AG04450 (cell line): ENCODE measurements around the gene ZBTB5. TPM values are rescaled to one million over a fixed set of nuclear protein-coding genes. Genes with fewer than 3 reads are reported as not detected.

Source experiments
- CTCF ChIA-PET: fragments of 300-600, 350-600 bp; formaldehyde crosslinking; extraction: SDS; loops from one replicate; lab custom pipeline; 2022; ENCODE audit warnings: antibody characterized with exemption, inconsistent platforms; lab: Charles Lee
- POLR2A ChIA-PET: fragments of 350-600 bp; formaldehyde crosslinking; extraction: SDS; loops from one replicate; lab custom pipeline; 2021; ENCODE audit warnings: antibody characterized with exemption, inconsistent platforms; lab: Yijun Ruan, JAX
- DNase-seq: peaks from one replicate; pipeline ENCODE4 v3.0.0-alpha.2; 2011; ENCODE audit warnings: low read depth, low spot score
- H3K27ac ChIP-seq: one replicate; pipeline ENCODE4 v1.5.1; 2012; ENCODE audit warnings: low read depth, low read length, control low read depth
- H3K27me3 ChIP-seq: one replicate; pipeline ENCODE4 v1.6.0; 2012; ENCODE audit warnings: low read length; ENCODE audit not compliant: control insufficient read depth, insufficient read depth
- H3K4me3 ChIP-seq: 2 replicates; pipeline ENCODE4 v1.5.1; 2011; ENCODE audit warnings: mild to moderate bottlenecking, low read depth, low read length, control low read depth
- H3K9me3 ChIP-seq: 2 replicates; pipeline ENCODE4 v1.5.1; 2012; ENCODE audit warnings: low read length; ENCODE audit not compliant: control insufficient read depth, insufficient read depth
- CTCF ChIP-seq: IDR thresholded peaks from 2 replicates; pipeline ENCODE4 v1.5.1; 2011; ENCODE audit warnings: low read depth, low read length, control low read depth, inconsistent platforms
- polyA plus RNA-seq: library from polyadenylated mRNA; depleted of rRNA; stranded (reverse); fragments of >200 nt; gene quantifications from 2 replicates; pipeline ENCODE4 v1.2.3, GENCODE V29; 2011

ZBTB5 gene
- polyA plus RNA-seq, 1 experiment, result 10.9 TPM

DNA sequence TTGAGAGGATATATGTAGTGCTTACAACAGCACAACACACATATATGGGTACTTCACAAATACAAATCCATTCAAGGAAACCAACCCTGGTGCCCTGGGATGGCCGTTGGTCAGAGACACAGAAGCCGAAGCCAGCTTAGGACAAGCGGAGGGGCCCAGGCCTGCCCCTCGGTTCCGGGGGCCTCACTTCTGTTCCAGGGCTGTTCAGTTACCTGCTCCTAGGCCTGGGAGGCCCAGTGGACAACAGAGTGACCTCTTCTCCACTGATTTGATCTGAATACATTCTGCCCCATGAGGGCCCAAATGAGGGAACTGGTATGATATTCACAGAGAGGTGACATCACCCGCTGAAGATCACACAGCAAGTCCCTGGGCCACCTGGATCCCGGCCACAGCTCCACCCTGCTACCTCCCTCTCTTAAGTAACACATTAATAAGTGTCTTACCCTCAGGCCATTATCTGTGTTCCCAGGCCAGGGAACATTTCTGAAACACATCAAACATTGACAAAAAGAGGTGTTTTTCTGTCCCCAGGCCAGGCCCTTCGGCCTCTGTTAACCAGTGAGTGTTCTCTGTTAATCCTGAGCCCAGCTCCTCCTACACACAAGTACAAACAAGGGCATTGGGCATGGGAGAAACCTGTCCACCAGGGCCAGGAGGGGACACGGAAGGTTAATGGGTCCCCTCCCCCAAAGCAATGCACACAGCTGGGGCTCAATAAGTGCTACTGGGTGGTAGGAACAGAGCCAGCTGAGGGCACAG is 47.2 kb downstream of the ZBTB5 start:
- ChIA-PET POLR2A (no interaction called here), CTCF (interaction anchor here (0.5 kb wide), 1 partner anchor 121 kb away, joined by 4 read pairs; no protein-coding TSS in a partner anchor)
- H3K9me3 ChIP-seq, result no peaks in the 10 kb centered on the region
- no peak for DNase-seq
- no peak overlapping the region for H3K27ac ChIP-seq
- H3K4me3 ChIP-seq, result no peak overlapping the region
- no peak for TF ChIP-seq CTCF
- no peaks in the 10 kb centered on the region for H3K27me3 ChIP-seq

DNA sequence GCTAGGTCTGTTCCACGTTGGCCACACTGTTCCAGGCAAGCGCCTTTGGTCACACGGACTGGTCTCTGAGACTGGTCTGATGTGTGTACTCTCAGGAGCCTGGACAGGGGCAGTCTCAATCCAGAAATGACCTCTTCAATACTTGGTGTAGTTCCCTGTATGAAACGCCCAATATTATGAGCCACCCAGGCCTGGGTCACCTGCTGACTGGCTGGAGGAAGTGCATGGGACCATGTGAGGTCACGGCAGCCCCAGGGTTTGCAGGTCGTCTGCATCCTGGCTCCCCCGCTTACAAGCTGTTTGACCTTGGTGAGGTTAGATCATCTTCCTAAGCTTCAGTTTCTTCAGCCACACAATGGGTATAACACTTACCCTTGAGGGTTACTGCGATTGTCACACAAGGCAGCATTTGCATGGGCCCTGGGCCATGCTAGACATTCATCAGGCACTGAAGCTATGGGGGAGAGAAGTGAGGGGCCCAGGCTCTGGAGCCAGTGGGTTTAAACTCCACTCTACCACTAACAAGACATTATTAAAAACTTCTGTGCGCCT is 47.9 kb downstream of the ZBTB5 start:
- no peaks in the 10 kb centered on the region for H3K27me3 ChIP-seq
- no peaks in the 10 kb centered on the region for H3K9me3 ChIP-seq
- H3K4me3 ChIP-seq, result no peak overlapping the region
- H3K27ac ChIP-seq, result no peak overlapping the region
- no peak for TF ChIP-seq CTCF
- CTCF ChIA-PET, result no interaction called here
- no peak for DNase-seq
- POLR2A ChIA-PET, result no interaction called here

DNA sequence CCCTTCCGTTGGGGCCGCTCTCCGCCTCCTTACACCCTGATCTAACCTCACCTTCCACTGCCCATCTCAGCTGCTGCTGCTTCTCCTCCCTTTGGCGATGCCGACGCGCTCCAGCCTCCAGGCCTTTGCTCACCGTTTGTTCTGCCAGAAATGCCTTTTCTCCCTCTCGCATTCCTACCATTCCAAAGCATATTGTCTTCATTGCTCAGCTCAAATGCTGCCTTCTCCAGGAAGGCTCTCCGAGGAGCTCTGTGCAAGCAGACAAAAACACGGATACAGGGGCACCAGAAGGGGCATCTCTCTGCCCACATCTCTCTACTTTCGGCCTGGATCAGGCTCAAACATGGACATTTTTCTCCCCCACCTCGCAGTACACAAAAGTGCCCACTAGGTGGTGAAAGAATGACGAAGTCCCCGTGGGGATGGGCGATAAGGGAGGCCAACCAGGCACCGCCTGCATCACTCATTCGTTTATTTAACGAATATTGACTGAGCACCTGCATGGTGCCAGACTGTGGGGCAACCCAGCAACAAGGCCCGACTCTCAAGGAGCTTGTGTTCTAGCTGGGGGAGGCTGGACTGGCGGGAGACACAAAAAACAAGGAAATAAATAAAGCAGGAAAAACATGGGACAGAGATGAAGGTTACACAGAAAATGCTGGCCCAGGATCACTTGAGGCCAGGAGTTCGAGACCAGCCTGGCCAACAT is 50.1 kb downstream of the ZBTB5 start:
- no peaks in the 10 kb centered on the region for H3K27me3 ChIP-seq
- POLR2A ChIA-PET, result no interaction called here
- TF ChIP-seq CTCF, result peak; percentile 84
- CTCF ChIA-PET, result interaction anchor here (0.6 to 1.7 kb wide), 20 partner anchors 9 to 615 kb away, joined by 3 to 10 read pairs (median 4); partner anchors contain the start of gene ZBTB5
- H3K27ac ChIP-seq, result peak overlapping the region; percentile 75
- H3K4me3 ChIP-seq, result no peak overlapping the region; the same call in 1 of the 2 replicates
- peak; percentile 30 for DNase-seq
- no peaks in the 10 kb centered on the region for H3K9me3 ChIP-seq

DNA sequence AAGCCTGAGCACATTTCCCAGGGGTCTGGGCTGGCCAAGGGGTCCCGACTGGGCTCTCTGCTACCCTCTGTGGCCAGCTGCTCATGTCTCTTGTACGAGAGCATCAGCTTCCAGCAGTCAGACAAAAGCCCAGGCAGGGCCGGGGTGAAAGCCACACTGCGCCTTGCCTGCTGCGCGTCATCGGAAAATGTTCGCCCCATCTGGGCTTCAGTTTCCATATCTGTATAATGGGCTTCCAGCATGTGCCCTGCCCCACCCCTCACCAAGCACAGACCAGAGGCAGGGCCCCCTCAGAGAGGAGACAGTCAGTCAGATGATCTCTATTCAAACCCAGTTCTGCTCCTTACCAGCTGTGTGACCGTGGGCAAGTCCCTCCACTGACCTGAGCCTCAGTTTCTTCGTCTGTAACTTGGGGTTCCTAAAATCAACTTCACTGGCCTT is 50.7 kb downstream of the ZBTB5 start:
- no peaks in the 10 kb centered on the region for H3K27me3 ChIP-seq
- POLR2A ChIA-PET, result no interaction called here
- TF ChIP-seq CTCF, result no peak
- H3K9me3 ChIP-seq, result no peaks in the 10 kb centered on the region
- peak overlapping the region; percentile 75 for H3K27ac ChIP-seq
- DNase-seq, result no peak
- no peak overlapping the region for H3K4me3 ChIP-seq
- CTCF ChIA-PET, result interaction anchor here (0.6 to 1.7 kb wide), 9 partner anchors 8 to 541 kb away, joined by 3 to 10 read pairs (median 5); no protein-coding TSS in a partner anchor
